Ovary (tissue), 9 donors: ENCODE data around the gene SLC48A1. TPM values are rescaled to one million over a fixed set of nuclear protein-coding genes. Genes with fewer than 3 reads are reported as not detected.

Experiments used
- DNase-seq, 5 donors: peaks; one replicate each; pipeline ENCODE4 v3.0.0-alpha.2; 2019 to 2020
- H3K27ac ChIP-seq, 2 donors: fragments of 200-600 bp; one replicate each; pipeline versions ENCODE4 v1.5.1 to v1.8.0; 2019 to 2022
- H3K27me3 ChIP-seq: fragments of 200-600 bp; one replicate; pipeline ENCODE4 v1.8.0; 2022
- H3K36me3 ChIP-seq: fragments of 200-600 bp; sonication (generic); one replicate; pipeline ENCODE4 v1.5.1; 2019
- H3K4me1 ChIP-seq: one replicate; pipeline ENCODE4 v1.8.1; 2013; ENCODE audit warnings: mild to moderate bottlenecking, moderate library complexity; ENCODE audit not compliant: insufficient read depth
- H3K4me3 ChIP-seq: fragments of 200-600 bp; sonication (generic); one replicate; pipeline ENCODE4 v1.5.1; 2017
- H3K9me3 ChIP-seq, 2 donors: fragments of 200-600 bp in 1 of 2; sonication (generic) in 1 of 2; one replicate each; pipeline versions ENCODE4 v1.5.1 to v1.8.1; 2013 to 2019; ENCODE audit warnings: mild to moderate bottlenecking in 1 of 2, moderate library complexity in 1 of 2
- POLR2A ChIP-seq: fragments of 450-650 bp; IDR thresholded peaks from one replicate; pipeline ENCODE4 v1.6.1; 2017; ENCODE audit warnings: antibody characterized with exemption, mild to moderate bottlenecking, moderate library complexity
- WGBS, 3 donors: extraction: QIAGEN DNeasy Blood & Tissue Kit in 1 of 3; methylation state at CpG; one replicate each; pipeline versions ENCODE4 v1.1.5 to v1.1.7; 2013 to 2017; 5-methylcytosine and 5-hydroxymethylcytosine counted together
- intact Hi-C, 4 donors: fragments of 100-400 bp; cut with DNase I; formaldehyde crosslinking; loops; one replicate each; pipeline versions ENCODE4 v1.11.0 to v1.15.1; 2022 to 2023
- polyA plus RNA-seq, 2 donors: library from polyadenylated mRNA; stranded (reverse); fragments of 200-250 nt in 1 of 2; fragments of 350-450 nt in 1 of 2; fragmentation: Illumina TruSeq in 1 of 2; extraction: RNeasy Lipid Tissue Mini Kit (QIAGEN cat#74804) in 1 of 2; gene quantifications; one replicate each; pipeline ENCODE4 v1.2.3, GENCODE V29; 2013 to 2014
- total RNA-seq, 7 donors: library from RNA; depleted of rRNA in 2 of 7; stranded (reverse); fragments of >200 nt in 2 of 7; fragmentation: NEBNext Ultra II Directional in 3 of 7; extraction: Animal tissue kit (Norgen Biotek cat#: 25700) in 3 of 7; gene quantifications; one replicate each; pipeline versions ENCODE4 v1.1.0 to v1.2.4, GENCODE V29; 2016 to 2023
- TF ChIP-seq, protein P1 (sequence below), 3 donors: fragments of 450-650 bp in 2 of 3; fragments of 200-600 bp in 1 of 3; IDR thresholded peaks; one replicate each; pipeline versions ENCODE4 v1.5.1 to v1.8.0; 2016 to 2022; ENCODE audit warnings: antibody characterized with exemption in 3 of 3, mild to moderate bottlenecking in 1 of 3
- donor health status: DM: no; HTN: no; CAD: no; lungs with moderate emphysema.
- donor health status: DM: no; HTN: no; CAD: no.
- donor health status: Bipolar disorder and iron deficiency.
- donor health status: DM: yes; HTN: yes; CAD: no.
- donor health status: DM: no; HTN: no; CAD: no.
- donor health status: DM: yes; HTN: yes; CAD: no.

SLC48A1 gene
- total and polyA plus RNA-seq, 9 donors = 24.1 to 143 (median 68.7) TPM

- no peaks in the 10 kb centered on the region for H3K27me3 ChIP-seq
- WGBS, 3 donors = 54 to 89% (median 74%) methylated on average over 4 of the region's 4 CpGs
- H3K36me3 ChIP-seq = no peaks in the 10 kb centered on the region
- H3K27ac ChIP-seq = peak overlapping the region; percentile 71 to 89
- no peak for TF ChIP-seq POLR2A
- TF ChIP-seq, protein P1, sequence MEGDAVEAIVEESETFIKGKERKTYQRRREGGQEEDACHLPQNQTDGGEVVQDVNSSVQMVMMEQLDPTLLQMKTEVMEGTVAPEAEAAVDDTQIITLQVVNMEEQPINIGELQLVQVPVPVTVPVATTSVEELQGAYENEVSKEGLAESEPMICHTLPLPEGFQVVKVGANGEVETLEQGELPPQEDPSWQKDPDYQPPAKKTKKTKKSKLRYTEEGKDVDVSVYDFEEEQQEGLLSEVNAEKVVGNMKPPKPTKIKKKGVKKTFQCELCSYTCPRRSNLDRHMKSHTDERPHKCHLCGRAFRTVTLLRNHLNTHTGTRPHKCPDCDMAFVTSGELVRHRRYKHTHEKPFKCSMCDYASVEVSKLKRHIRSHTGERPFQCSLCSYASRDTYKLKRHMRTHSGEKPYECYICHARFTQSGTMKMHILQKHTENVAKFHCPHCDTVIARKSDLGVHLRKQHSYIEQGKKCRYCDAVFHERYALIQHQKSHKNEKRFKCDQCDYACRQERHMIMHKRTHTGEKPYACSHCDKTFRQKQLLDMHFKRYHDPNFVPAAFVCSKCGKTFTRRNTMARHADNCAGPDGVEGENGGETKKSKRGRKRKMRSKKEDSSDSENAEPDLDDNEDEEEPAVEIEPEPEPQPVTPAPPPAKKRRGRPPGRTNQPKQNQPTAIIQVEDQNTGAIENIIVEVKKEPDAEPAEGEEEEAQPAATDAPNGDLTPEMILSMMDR (IDR thresholded peaks at IDR 0.05) = no peak
- no peak overlapping the region for H3K4me3 ChIP-seq
- no peak for DNase-seq
- intact Hi-C loops = loop anchor here in 2 of 4 donors (10.0 kb wide), 1 partner anchor 115 kb away; no protein-coding TSS in a partner anchor
- H3K9me3 ChIP-seq = no peaks in the 10 kb centered on the region
- H3K4me1 ChIP-seq = peaks cover 14% of the 10 kb centered on the region
Measured at GRCh38 chr12:47829584-47829983, 56.5 kb downstream of the SLC48A1 start.

Other genes with a start within 250 kb of the SLC48A1 start
- 10 to 100 TPM; 18.4 to 71.3 (median 41.8) TPM for gene RPAP3, start 67.2 kb upstream of the SLC48A1 start, total RNA-seq
- gene RPAP3, start 67.2 kb upstream of the SLC48A1 start, polyA plus RNA-seq = 10 to 100 TPM; 15.6 to 18.6 TPM
- 1 to 10 TPM in 5 of 7 donors, under 1 TPM in 2; 0.69 to 3.6 (median 1.3) TPM for gene ENDOU, start 47.7 kb upstream of the SLC48A1 start, total RNA-seq
- gene ENDOU, start 47.7 kb upstream of the SLC48A1 start, polyA plus RNA-seq = 1 to 10 TPM; 1.4 to 1.6 TPM
- gene RAPGEF3, start 14.4 kb upstream of the SLC48A1 start, total RNA-seq = 100 to 1,000 TPM in 3 of 7 donors, 10 to 100 TPM in 4; 50.4 to 132 (median 93.5) TPM
- gene RAPGEF3, start 14.4 kb upstream of the SLC48A1 start, polyA plus RNA-seq = 10 to 100 TPM; 16.9 to 68.4 TPM
- 100 to 1,000 TPM in 5 of 7 donors, 10 to 100 TPM in 2; 47.2 to 151 (median 103) TPM for gene HDAC7, start 46.7 kb downstream of the SLC48A1 start, total RNA-seq
- 10 to 100 TPM; 40.1 to 79.4 TPM for gene HDAC7, start 46.7 kb downstream of the SLC48A1 start, polyA plus RNA-seq
- 1 to 10 TPM in 5 of 7 donors, under 1 TPM in 2; 0.71 to 2.7 (median 1.1) TPM for gene VDR, start 131.8 kb downstream of the SLC48A1 start, total RNA-seq
- 1 to 10 TPM in 1 of 2 donors, under 1 TPM in 1; 0.31 to 1.1 TPM for gene VDR, start 131.8 kb downstream of the SLC48A1 start, polyA plus RNA-seq
- gene TMEM106C, start 190.4 kb downstream of the SLC48A1 start, total RNA-seq = 10 to 100 TPM; 31.1 to 87.5 (median 55.0) TPM
- 100 to 1,000 TPM in 1 of 2 donors, 10 to 100 TPM in 1; 52.0 to 110 TPM for gene TMEM106C, start 190.4 kb downstream of the SLC48A1 start, polyA plus RNA-seq
- 1 to 10 TPM in 5 of 7 donors, under 1 TPM in 1, not detected in 1; 0.72 to 1.5 (median 1.1) TPM for gene COL2A1, start 231.2 kb downstream of the SLC48A1 start, total RNA-seq
- under 1 TPM; 0.05 to 0.30 TPM for gene COL2A1, start 231.2 kb downstream of the SLC48A1 start, polyA plus RNA-seq